Epithelial cell of proximal tubule (primary cell): ENCODE results near the gene PAX1. TPM values are rescaled to one million over a fixed set of nuclear protein-coding genes. Genes with fewer than 3 reads are reported as not detected.

Source experiments
- DNase-seq: peaks from one replicate; pipeline ENCODE4 v3.0.0-alpha.2; 2011; ENCODE audit warnings: low read depth
- H3K4me3 ChIP-seq: 2 replicates; pipeline ENCODE4 v1.5.1; 2011; ENCODE audit warnings: low read depth, mild to moderate bottlenecking, low read length
- CTCF ChIP-seq: conservative IDR thresholded peaks from 2 replicates; pipeline ENCODE4 v1.5.1; 2012; ENCODE audit warnings: low read depth, mild to moderate bottlenecking, low read length
- total RNA-seq: library from RNA; depleted of rRNA; stranded (reverse); fragments of >200 nt; gene quantifications from 2 replicates; pipeline ENCODE4 v1.2.3, GENCODE V29; 2015

The PAX1 gene
- total RNA-seq, 1 donor from 2014 or later, result not detected

GRCh38 chr20:21713470-21713869 lies 8.0 kb downstream of the PAX1 start:
- no peak overlapping the region for H3K4me3 ChIP-seq
- TF ChIP-seq CTCF, result no peak
- no peak for DNase-seq

- H3K4me3 ChIP-seq, result no peak overlapping the region
- DNase-seq, result no peak
- TF ChIP-seq CTCF, result no peak
These were observed 8.4 kb downstream of the PAX1 start for GRCh38 chr20:21713901-21714296.

- no peak for TF ChIP-seq CTCF
- no peak for DNase-seq
- H3K4me3 ChIP-seq, result no peak overlapping the region
These were observed 9.1 kb downstream of the PAX1 start for GRCh38 chr20:21714297-21715192.

GRCh38 chr20:21715193-21715881 lies 9.9 kb downstream of the PAX1 start:
- TF ChIP-seq CTCF, result no peak
- DNase-seq, result no peak

GRCh38 chr20:21719592-21720214 lies 14.2 kb downstream of the PAX1 start:
- DNase-seq, result peak; percentile 18
- peak; percentile 77 for TF ChIP-seq CTCF
- H3K4me3 ChIP-seq, result no peak overlapping the region

More at GRCh38 chr20:21715193-21715881, 9.9 kb downstream of the PAX1 start:
- H3K4me3 ChIP-seq, result no peak overlapping the region

GRCh38 chr20:21725892-21726291 lies 20.4 kb downstream of the PAX1 start:
- DNase-seq, result no peak
- no peak for TF ChIP-seq CTCF
- no peak overlapping the region for H3K4me3 ChIP-seq
